ENCODE measurements around the gene VWC2.
"Not testable (repeated sequence)": the region's sequence is repeated elsewhere in the genome, so short reads cannot be mapped to it uniquely, and the experiment has no call there.

VWC2 gene

GRCh38 chr7:49787980-49788379 is 14.5 kb downstream of the VWC2 start:
- DNase-seq: no peak

GRCh38 chr7:49788455-49789059 is 15.1 kb downstream of the VWC2 start:
- no peak for DNase-seq

GRCh38 chr7:49789736-49790135 is 16.3 kb downstream of the VWC2 start:
- no peak for DNase-seq

- DNase-seq: no peak
Measured at GRCh38 chr7:49790209-49790608, 16.8 kb downstream of the VWC2 start.

GRCh38 chr7:49791088-49791741 is 17.8 kb downstream of the VWC2 start:
- no peak for DNase-seq

GRCh38 chr7:49797987-49798660 is 24.7 kb downstream of the VWC2 start:
- DNase-seq: no peak

GRCh38 chr7:49800031-49800430 is 26.6 kb downstream of the VWC2 start:
- no peak for DNase-seq

GRCh38 chr7:49802600-49802999 is 29.2 kb downstream of the VWC2 start:
- no peak for DNase-seq

- DNase-seq: no peak
Measured at GRCh38 chr7:49803812-49804211, 30.4 kb downstream of the VWC2 start.

GRCh38 chr7:49805371-49806007 is 32.1 kb downstream of the VWC2 start:
- DNase-seq: no peak

GRCh38 chr7:49812534-49812933 is 39.1 kb downstream of the VWC2 start:
- DNase-seq: no peak

GRCh38 chr7:49817279-49817678 is 43.8 kb downstream of the VWC2 start:
- no peak for DNase-seq

GRCh38 chr7:49821181-49821580 is 47.7 kb downstream of the VWC2 start:
- DNase-seq: no peak

GRCh38 chr7:49822856-49823255 is 49.4 kb downstream of the VWC2 start:
- DNase-seq: no peak

GRCh38 chr7:49823566-49823965 is 50.1 kb downstream of the VWC2 start:
- no peak for DNase-seq

- no peak for DNase-seq
Measured at GRCh38 chr7:49839863-49840645, 66.6 kb downstream of the VWC2 start.

GRCh38 chr7:49840751-49841405 is 67.4 kb downstream of the VWC2 start:
- no peak for DNase-seq

GRCh38 chr7:49845626-49846025 is 72.2 kb downstream of the VWC2 start:
- DNase-seq: no peak

GRCh38 chr7:49848211-49848841 is 74.9 kb downstream of the VWC2 start:
- DNase-seq: no peak

GRCh38 chr7:49850921-49851613 is 77.6 kb downstream of the VWC2 start:
- DNase-seq: no peak

- DNase-seq: not testable (repeated sequence)
Measured at GRCh38 chr7:49851614-49851934, 78.1 kb downstream of the VWC2 start.
